ENCODE data around the gene DEPDC4.

- TF ChIP-seq EP300 (IDR thresholded peaks at IDR 0.05) (no peak), CTCF (IDR thresholded peaks at IDR 0.05) (peak in 1 of 2 donors; percentile 67), POLR2A (IDR thresholded peaks at IDR 0.05) (no peak)
Observed at GRCh38 chr12:100234591-100235304, 32.1 kb downstream of the DEPDC4 start.
